ENCODE measurements around the gene ZNF710.

DNA sequence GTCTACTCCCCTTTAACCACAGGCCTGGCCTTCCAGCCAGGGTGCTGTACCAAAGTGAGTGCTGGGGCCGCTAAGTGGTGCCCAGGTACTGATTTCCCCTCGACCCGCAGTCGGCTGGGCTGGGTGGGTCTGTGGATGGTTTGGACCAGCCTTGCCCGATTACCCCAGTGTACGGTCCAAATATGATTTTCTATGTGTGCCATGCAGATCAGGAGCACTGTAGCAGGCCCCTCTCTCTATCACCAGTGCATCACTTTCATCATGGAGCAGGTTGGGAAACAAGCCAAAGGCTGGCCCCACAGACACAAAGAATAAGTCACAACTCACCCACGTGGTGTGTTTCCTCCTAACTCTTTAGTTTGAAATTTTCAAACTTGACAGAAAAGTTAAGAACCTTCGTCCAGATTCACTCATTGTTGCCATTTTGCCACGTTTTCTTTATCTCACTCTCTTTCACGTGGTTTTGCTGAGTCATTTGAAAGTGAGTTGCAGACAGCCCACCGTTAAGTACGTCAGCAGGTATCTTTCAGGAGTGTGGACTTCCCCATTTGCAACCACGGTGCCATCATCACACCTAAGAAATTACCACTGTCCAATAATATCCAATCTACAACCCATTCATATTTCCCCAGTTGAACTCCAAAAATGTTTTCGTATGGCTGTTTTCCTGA, 37.0 kb downstream of the ZNF710 start:
- TF ChIP-seq, protein P1, sequence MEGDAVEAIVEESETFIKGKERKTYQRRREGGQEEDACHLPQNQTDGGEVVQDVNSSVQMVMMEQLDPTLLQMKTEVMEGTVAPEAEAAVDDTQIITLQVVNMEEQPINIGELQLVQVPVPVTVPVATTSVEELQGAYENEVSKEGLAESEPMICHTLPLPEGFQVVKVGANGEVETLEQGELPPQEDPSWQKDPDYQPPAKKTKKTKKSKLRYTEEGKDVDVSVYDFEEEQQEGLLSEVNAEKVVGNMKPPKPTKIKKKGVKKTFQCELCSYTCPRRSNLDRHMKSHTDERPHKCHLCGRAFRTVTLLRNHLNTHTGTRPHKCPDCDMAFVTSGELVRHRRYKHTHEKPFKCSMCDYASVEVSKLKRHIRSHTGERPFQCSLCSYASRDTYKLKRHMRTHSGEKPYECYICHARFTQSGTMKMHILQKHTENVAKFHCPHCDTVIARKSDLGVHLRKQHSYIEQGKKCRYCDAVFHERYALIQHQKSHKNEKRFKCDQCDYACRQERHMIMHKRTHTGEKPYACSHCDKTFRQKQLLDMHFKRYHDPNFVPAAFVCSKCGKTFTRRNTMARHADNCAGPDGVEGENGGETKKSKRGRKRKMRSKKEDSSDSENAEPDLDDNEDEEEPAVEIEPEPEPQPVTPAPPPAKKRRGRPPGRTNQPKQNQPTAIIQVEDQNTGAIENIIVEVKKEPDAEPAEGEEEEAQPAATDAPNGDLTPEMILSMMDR (conservative IDR thresholded peaks at IDR 0.05; ENCODE audit: low read length), result no peak
- TF ChIP-seq EZH2phosphoT487 (IDR thresholded peaks at IDR 0.05; ENCODE audit: borderline replicate concordance, low read depth, low read length), result no peak

Data from OCI-LY7 (cell line).